NK-92 (cell line): ENCODE measurements around the gene RNF227.
"Not testable (repeated sequence)": the region's sequence is repeated elsewhere in the genome, so short reads cannot be mapped to it uniquely, and the experiment has no call there.

Experiments
- DNase-seq: peaks from one replicate; lab custom pipeline; 2025; ENCODE audit not compliant: unreplicated experiment; lab: John Stamatoyannopoulos, UW

The RNF227 gene

GRCh38 chr17:7915611-7916384 is at the start of gene RNF227:
TSS of gene RNF227 (minus strand) at chr17:7916289. CDS start at chr17:7916195, 94 bp downstream.
- peak; percentile 18 for DNase-seq

DNA sequence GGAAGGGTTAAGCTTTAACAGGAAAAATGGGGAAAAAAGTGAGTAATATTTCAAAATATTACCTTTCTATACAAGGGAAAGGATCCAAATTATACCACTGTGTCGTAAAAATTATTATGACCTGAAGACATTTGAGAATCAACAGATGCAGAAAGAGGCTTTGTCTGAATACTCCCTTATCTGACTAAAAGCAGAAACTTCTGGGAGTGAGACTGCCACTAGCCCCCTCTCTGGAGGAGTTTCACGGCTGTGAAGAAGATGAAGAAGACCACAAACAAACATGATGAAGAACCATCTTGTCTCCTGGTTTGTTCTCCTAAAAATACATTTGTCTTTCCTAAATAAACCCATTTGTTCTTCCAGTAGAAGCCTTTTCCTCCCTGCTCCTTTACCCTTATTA is 45.3 kb upstream of the RNF227 start:
- no peak for DNase-seq

GRCh38 chr17:7959503-7960253 is 43.6 kb upstream of the RNF227 start:
- no peak for DNase-seq

- DNase-seq: no peak
Measured at GRCh38 chr17:7956228-7956965, 40.3 kb upstream of the RNF227 start.

- no peak for DNase-seq
Measured at GRCh38 chr17:7955414-7956227, 39.5 kb upstream of the RNF227 start.

GRCh38 chr17:7953266-7953665 is 37.2 kb upstream of the RNF227 start:
- DNase-seq: not testable (repeated sequence)

DNA sequence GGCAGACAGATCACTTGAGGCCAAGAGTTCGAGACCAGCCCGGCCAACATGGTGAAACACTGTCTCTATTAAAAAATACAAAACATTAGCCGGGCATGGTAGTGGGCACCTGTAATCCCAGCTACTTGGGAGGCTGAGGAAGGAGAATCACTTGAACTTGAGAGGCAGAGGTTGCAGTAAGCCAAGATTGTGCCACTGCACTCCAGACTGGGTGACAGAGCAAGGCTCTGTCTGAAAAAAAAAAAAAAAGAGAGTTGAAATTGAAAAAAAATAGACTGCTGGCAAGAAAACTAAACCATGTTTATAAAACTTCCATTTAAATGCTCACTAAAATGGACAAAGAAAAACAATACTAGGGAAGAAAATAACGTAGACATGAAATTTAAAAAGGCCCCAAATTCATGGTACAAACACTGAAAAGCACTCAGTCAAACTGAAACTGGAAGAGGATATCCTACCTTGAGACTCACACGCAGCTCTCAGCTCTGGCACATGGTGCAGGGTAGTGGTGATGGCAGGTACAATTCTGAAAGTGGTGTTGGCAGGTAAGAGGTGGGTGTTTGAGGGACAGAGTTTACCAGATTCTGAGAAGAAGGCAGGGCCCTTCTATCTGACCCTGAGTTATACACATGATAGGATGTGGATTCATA is 35.2 kb upstream of the RNF227 start:
- DNase-seq: no peak

- no peak for DNase-seq
Measured at GRCh38 chr17:7950578-7950977, 34.5 kb upstream of the RNF227 start.

GRCh38 chr17:7947651-7948050 is 31.6 kb upstream of the RNF227 start:
- no peak for DNase-seq

DNA sequence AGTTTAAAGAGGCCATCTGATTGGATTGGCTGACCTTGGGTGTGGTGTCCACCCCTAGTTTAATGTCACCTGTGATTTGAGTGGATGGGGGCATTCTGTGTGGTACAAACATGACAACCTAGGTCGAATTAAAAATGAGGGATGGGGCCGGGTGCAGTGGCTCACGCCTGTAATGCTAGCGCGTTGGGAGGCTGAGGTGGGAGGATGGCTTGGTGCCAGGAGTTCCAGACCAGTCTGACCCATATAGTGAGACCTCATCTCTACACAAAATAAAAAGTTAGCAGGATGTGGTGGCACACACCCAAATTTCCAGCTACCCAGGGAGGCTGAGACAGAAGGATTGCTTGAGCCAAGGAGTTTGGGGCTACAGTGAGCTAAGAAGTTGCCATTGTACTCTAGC is 30.4 kb upstream of the RNF227 start:
- DNase-seq: no peak

- DNase-seq: no peak
Measured at GRCh38 chr17:7945651-7946050, 29.6 kb upstream of the RNF227 start.

DNA sequence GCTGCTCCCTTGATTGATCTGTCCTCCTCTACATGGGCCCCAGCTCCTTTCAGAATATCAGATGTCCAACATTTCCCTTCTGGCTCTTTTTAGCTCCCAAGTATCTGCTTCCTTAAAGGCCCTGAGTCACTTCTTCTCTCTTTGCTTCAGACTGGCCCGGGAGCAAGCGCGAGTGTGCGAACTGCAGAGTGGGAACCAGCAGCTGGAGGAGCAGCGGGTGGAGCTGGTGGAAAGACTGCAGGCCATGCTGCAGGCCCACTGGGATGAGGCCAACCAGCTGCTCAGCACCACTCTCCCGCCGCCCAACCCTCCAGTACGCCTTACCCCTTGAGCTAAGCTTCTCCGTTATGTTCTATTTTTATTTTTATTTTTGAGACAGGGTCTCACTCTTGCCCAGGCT is 28.2 kb upstream of the RNF227 start:
- no peak for DNase-seq

GRCh38 chr17:7943291-7943690 is 27.2 kb upstream of the RNF227 start:
- no peak for DNase-seq

DNA sequence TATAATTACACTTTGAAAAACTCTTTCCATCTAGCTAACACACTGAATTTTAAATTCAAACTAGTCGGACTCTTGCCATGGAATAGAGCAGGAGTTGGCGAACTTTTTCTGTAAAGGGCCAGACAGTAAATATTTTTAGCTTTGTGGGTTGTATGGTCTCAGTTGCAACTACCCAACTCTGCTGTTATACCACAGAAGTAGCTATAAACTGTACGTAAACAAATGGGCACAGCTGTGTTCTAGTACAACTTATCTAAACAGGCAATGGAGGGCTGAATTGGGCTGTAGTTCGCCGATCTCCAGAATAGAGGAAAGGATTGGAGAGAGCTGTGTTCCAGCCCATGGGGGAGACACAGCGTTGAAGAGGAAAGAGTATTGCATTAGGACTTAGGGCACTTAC is 24.7 kb upstream of the RNF227 start:
- DNase-seq: no peak

DNA sequence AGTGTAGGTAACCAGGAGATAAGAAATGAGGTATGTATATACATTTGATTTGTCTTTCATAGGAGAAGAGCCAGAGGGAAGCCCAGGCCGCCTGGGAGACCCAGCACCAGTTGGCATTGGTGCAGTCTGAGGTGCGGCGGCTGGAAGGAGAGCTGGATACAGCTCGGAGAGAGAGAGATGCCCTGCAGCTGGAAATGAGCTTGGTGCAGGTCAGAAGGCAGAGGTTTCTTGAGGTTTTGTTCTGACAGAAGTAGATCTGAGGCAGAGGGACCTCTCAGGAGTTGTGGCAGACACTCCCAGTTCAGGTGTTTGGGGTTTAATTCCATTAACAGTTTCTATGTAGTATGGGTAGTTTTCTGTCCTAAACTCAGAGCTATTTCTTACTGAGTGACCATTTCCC is 23.9 kb upstream of the RNF227 start:
- DNase-seq: no peak

DNA sequence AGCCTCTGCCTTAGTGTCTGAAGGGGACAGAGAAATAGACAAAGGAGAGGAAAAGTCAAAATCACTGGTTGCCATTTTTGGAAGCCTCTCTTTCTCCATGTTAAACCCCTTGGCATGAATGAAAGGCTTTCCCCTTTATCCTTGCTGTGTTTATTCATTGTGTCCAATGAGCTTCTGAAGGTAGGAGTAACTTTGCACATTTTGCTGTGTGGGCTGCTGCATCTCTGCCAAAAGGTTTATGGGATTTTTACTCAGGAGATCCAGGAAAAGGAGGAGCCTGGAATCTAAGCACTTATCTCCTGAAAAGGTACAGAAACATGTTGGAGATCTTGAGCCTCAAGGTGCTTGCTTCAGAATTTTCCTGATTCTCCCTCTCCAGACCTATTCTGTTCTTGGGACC is 19.8 kb upstream of the RNF227 start:
- DNase-seq: no peak

DNA sequence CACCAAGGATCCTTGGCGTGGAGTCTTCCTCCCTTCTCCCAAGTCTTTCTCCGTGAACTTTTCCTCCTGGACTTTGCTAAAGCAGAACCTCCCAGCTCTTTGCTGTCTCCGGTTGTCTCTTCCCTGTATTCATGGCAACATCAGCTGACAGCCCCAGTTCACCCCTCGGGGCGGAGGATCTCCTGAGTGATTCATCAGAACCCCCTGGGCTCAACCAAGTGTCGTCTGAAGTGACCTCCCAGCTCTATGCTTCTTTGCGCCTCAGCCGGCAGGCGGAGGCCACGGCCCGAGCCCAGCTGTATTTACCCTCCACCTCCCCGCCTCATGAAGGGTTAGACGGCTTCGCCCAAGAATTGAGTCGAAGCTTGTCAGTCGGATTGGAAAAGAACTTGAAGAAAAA is 16.9 kb upstream of the RNF227 start:
- DNase-seq: no peak

DNA sequence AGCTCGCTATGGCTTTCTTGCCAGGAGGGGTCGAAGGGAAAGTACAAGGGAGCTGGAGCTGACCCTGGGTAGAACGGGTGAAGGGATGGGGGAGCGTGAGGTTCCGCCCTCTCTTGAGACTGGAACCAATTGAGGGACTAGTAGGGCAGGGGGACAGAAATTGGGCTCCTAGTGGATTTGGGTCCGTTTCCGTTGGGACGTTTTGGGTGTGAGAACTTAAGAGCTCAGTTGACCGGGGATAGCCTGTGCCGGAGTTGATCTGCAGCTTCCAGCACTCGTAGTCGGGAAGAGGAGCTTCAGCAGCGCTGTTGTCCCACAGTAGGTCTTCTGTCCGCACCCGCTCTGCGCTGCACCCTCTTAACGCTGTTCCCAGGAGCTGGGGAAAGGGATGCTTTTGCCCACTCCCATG is 16.4 kb upstream of the RNF227 start:
- DNase-seq: no peak

GRCh38 chr17:7931709-7932482 is 15.8 kb upstream of the RNF227 start, which contains the start of the genes CNTROB and TRAPPC1:
TSS of gene CNTROB (plus strand) at chr17:7932206. CDS start at chr17:7933080, 874 bp downstream.
TSS of gene TRAPPC1 (minus strand) at chr17:7931946. CDS start at chr17:7931829, 117 bp downstream.
- DNase-seq: peak; percentile 91
